Mesenteric fat pad (tissue), 1 donor: ENCODE measurements around the gene GTF2H1. TPM values are rescaled to one million over a fixed set of nuclear protein-coding genes. Genes with fewer than 3 reads are reported as not detected.

ENCODE experiments used
- DNase-seq: peaks from one replicate; pipeline ENCODE4 v3.0.0-alpha.2; 2020; ENCODE audit warnings: low spot score
- long read RNA-seq: library from polyadenylated mRNA; unstranded; transcript quantifications from one replicate; pipeline ENCODE4 v2.0.0, GENCODE V29; 2020
- total RNA-seq: library from RNA; stranded (reverse); fragmentation: NEBNext Ultra II Directional; extraction: Animal tissue kit (Norgen Biotek cat#: 25700); gene quantifications from one replicate; pipeline ENCODE4 v1.2.1, GENCODE V29; 2021
- donor health status: DM: yes; HTN: yes; CAD: no.

Gene GTF2H1
- 43.5 TPM for total RNA-seq
- long read RNA-seq, transcript GTF2H1-201 (15 exons, 2,982 nt), result major isoform, 50 of 82 reads
- long read RNA-seq, transcript GTF2H1-207 (2 exons, 568 nt), result minor isoform, 5 of 82 reads
- long read RNA-seq, partial matches to known transcripts, result 12 of 82 reads
- long read RNA-seq, other reads (novel, unspliced or antisense), result 9 of 82 reads

DNA sequence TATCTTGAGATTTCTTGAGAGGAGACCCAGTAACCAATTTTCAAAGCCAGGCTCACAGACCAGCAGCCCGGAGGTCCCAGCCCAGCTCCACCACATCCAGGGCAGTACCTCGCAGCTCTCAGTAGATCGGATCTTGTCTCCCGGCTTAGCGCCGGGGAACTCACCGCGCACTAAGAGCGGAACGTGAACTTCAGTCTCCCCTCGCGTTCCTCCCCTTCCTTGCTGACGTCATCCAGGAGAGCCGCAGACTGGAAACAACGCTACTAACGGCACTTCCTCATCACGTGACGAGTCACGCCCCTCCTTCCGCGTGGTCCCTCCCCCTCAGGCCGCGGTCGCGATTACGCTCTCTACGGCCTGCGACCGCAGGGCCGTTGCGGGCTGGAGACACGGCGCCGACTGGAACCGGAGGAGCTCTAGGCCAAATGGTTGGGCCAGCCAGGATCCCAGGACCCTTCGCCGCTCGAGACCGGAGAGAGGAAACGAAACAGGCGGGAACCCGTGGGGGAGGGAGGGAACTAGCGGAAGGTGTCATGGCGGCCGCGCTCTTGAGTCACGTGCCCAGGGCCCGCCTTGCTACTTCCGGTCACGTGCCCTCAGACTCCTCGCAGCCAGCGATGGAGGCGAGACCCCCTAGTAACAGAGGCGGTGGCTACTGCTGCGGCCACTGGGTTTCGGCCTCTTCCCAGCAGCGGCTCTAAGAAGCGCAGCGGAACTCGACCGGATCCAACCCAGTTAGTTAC is at the start of gene GTF2H1, which contains the start of gene HPS5:
Gene GTF2H1 (plus strand): TSS at position 599 of the 743 bp plus-strand sequence. CDS start 10,508 bp downstream, outside the sequence.
Gene HPS5 (minus strand): TSS at position 172 of the 743 bp plus-strand sequence. CDS start 4,282 bp downstream, outside the sequence.
- peak; percentile 97 for DNase-seq

GRCh38 chr11:18277565-18278271 is 44.6 kb upstream of the GTF2H1 start:
- DNase-seq, result no peak

- no peak for DNase-seq
Measured at GRCh38 chr11:18280438-18281045, 41.8 kb upstream of the GTF2H1 start.

DNA sequence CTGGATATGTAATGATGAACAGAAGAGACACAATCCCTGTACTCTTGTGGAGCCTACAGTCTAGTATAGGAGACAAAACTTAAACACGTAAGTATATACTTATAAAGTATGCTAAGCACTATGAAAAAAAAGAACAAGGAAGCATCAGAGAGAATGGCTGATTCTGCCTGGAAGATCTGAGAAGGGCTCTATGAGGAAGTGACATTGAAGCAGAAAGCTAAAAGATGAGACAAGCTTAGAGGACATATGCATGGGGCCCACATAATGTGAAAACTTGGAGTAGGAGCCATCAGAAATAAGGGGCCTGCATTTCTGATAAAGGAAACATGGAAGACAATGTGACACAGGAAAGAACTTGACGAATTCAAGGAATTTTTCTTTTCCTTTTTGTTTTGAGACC is 39.7 kb upstream of the GTF2H1 start:
- DNase-seq, result no peak

DNA sequence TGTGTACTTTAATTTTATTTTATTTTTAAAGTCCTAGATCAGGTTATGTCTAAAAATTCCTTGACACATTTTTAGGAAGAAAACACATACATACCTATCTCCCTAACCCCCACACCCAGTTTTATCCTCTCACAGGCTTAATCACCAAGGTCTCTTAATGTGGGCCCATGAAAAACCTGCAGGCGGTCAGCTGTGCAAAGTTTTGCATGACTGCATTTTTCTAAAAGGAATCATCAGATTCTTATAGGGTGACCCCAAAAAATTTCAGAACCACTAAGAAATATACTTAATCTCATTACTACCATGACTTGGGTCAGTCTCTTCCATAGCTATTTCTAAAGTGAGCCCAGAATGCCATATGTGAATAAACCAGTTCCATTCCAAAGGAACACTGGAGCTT is 36.5 kb upstream of the GTF2H1 start:
- no peak for DNase-seq

- DNase-seq, result no peak
Measured at GRCh38 chr11:18288911-18289310, 33.5 kb upstream of the GTF2H1 start.

DNA sequence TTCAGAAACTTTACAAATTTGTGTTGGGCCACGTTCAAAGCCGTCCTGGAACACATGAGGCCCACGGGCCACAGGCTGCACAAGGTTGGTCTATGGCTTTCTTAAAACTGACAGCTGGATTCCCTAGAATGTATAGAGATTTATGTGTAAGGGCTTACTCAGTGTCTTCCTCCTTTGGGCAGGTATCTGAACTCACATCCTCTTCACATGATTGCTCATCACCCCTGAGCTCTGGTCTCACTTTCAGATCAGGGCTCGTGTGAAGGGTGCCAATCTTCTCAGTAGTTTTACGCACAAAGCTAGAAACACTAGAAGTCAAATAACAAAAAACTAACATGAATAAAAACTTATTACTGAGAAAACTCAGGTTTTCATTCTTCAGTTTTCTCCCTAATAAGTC is 27.5 kb upstream of the GTF2H1 start:
- no peak for DNase-seq

- DNase-seq, result no peak
Measured at GRCh38 chr11:18295316-18295715, 27.1 kb upstream of the GTF2H1 start.

DNA sequence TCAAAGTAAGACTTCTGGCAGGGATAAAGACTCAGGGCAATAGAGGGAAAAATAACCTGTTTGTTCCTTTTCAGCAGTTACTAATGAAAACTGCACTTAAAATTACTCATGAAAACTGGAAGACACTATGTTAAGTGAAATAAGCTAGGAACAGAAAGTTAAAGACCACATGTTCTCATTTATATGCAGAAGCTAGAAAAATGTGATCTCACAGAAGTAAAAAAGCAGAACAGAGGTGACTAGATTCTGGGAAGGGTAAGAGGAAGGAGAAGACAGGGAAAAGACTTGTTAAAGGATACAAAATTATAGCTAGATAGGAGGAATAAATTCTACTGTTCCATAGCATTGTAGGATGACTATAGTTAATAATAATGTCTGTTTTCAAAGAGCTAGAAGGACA is 22.6 kb upstream of the GTF2H1 start:
- DNase-seq, result no peak

GRCh38 chr11:18304745-18305144 is 17.6 kb upstream of the GTF2H1 start:
- DNase-seq, result no peak

DNA sequence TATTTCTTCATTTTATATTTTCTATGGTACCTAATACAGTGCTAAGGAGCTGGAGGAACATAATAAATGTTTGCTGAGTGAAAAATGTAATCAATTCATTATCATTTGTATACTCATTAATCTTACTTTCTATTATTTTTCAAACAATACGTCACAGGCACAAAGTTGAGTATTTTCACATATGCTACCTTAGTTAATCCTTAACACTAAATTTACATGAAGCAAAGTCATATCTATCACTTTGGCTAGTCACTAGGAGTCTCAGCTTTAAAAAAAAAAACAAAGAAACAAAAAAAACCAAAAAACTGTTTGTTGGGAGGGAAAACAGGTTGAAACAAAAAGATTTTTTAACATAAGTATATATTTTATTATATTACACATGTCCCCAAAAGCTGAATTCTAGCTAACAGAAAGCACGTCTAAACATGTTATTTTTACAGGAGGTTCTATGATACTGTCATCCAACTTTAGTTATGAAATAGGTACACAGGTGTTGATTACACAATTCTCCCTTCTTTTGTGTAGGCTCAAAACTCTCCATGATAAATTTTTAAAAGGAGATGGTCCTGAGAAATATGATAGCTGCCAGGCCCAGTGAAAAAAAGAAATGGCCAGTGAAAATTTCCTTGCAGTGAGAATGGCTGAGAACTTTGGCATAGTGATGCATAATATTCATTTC is 14.8 kb upstream of the GTF2H1 start:
- no peak for DNase-seq

DNA sequence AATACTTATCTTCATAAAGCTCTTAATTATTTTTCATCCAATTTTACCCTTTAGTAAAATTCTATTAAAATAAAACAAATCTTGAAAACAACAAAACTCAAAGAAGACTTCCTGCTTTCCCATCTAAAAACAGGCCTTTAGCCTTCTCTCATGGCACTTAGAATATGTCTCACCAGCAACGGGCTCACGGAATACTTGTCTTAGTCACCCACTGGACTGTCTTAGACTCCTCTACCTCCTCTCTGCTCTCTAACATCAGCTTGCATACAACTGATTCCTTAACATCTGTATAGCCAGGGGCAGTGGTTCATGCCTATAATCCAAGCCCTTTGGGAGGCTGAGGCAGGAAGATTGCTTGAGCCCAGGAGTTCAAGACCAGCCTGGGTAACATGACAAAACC is 14.1 kb upstream of the GTF2H1 start:
- no peak for DNase-seq

DNA sequence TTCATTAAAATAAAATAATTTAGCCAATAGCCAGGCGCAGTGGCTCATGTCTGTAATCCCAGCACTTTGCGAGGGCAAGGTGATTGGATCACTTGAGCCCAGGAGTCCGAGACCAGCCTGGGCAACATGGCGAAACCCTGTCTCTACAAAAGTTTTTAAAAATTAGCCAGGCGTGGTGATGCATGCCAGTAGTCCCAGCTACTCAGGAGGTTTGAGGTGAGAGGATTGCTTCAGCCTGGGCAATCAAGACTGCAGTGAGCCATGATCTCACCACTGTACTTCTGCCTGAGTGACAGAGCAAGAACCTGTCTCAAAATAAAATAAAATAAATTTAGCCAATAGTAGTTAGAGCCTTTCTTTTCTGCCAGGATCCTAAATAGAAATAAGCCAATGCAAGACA is 12.7 kb upstream of the GTF2H1 start:
- DNase-seq, result no peak

- no peak for DNase-seq
Measured at GRCh38 chr11:18310800-18311340, 11.5 kb upstream of the GTF2H1 start.

- DNase-seq, result no peak
Measured at GRCh38 chr11:18312012-18312411, 10.4 kb upstream of the GTF2H1 start.

GRCh38 chr11:18312663-18313420 is 9.5 kb upstream of the GTF2H1 start:
- DNase-seq, result no peak

DNA sequence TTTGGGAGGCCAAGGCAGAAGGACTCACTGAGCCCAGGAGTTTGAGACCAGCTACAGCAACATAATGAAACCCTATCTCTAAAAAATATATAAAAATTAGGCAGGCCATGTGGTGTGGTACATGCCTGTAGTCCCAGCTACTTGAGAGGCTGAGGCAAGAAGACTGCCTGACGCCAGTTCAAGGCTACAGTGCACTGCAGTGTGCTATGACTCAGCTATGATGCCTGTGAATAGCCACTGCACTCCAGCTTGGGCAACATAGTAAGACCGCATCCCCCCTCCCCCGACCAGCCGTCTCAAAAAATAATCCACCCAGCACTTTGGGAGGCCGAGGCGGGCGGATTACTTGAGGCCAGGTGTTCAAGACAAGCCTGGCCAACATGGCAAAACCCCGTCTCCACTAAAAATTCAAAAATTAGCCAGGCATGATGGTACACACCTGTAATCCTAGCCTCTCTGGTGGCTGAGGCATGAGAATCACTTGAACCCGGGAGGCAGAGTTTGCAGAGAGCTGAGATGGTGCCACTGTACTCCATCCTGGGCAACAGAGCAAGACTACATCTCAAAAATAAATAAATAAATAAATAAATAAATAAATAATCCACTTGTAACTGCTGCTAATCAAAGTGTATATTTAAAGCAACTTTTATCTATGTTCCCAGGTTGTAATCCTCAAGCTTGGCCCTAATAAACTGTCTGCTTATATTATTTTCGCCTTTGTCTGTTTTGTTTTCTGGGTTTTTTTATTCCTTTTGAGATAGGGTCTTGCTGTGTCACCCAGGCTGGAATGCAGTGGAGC is 8.2 kb upstream of the GTF2H1 start:
- no peak for DNase-seq

DNA sequence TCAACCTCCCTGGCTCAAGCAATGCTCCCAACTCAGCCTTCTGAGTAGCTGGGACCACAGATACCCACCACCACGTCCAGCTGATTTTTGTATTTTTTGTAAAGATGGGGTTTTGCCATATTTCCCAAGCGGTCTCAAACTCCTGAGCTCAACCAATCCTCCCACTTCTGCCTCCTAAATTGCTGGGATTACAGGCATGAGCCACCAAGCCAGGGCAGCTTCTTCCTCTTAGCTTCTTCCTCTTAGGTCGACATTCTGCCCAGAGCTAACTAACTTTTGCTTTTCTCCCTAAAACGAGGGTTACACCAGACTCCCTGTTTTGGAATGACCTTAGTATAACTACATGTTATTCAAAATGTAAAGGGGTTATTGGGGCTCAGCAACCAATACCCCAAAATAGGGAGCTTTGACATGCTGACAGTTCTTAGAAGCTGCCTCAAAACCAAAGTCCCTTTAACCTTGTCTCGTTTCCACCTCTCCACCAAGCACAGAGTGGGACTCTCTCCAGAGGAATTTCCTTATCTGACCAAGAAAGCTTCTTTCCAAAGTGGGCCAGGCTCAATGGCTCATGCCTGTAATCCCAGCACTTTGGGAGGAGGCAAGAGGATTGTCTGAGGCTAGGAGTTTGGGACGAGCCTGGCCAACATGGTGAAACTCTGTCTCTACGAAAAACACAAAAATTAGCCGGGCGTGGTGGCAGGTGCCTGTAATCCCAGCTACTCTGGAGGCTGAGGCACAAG is 7.4 kb upstream of the GTF2H1 start:
- no peak for DNase-seq

- DNase-seq, result no peak
Measured at GRCh38 chr11:18315893-18316292, 6.5 kb upstream of the GTF2H1 start.
